ENCODE data around the gene PRLHR.
A peak's percentile ranks its signal among the peaks of the same experiment; 100 is the strongest.
"Not testable (repeated sequence)": the region's sequence is repeated elsewhere in the genome, so short reads cannot be mapped to it uniquely, and the experiment has no call there.

Gene PRLHR

GRCh38 chr10:118595598-118596425 is at the start of gene PRLHR:
Gene PRLHR, minus strand, starts transcription at chr10:118595648. Its CDS starts 404 bp downstream, at chr10:118595244.
- DNase-seq (ENCODE audit: low spot score): peak; percentile 4

GRCh38 chr10:118642228-118642627 is 46.8 kb upstream of the PRLHR start:
- no peak for DNase-seq (ENCODE audit: low spot score)

- DNase-seq (ENCODE audit: low spot score): no peak
These were observed 43.2 kb upstream of the PRLHR start for GRCh38 chr10:118638680-118639079.

GRCh38 chr10:118635674-118636402 is 40.4 kb upstream of the PRLHR start:
- no peak for DNase-seq (ENCODE audit: low spot score)

- DNase-seq (ENCODE audit: low spot score): no peak
These were observed 38.3 kb upstream of the PRLHR start for GRCh38 chr10:118633786-118634185.

- no peak for DNase-seq (ENCODE audit: low spot score)
These were observed 33.8 kb upstream of the PRLHR start for GRCh38 chr10:118629211-118629610.

- no peak for DNase-seq (ENCODE audit: low spot score)
These were observed 32.9 kb upstream of the PRLHR start for GRCh38 chr10:118628397-118628796.

- DNase-seq (ENCODE audit: low spot score): no peak
These were observed 31.5 kb upstream of the PRLHR start for GRCh38 chr10:118626953-118627352.

- DNase-seq (ENCODE audit: low spot score): no peak
These were observed 30.1 kb upstream of the PRLHR start for GRCh38 chr10:118625504-118625903.

- no peak for DNase-seq (ENCODE audit: low spot score)
These were observed 29.3 kb upstream of the PRLHR start for GRCh38 chr10:118624747-118625146.

GRCh38 chr10:118621304-118621942 is 26.0 kb upstream of the PRLHR start:
- peak; percentile 3 for DNase-seq (ENCODE audit: low spot score)

GRCh38 chr10:118613863-118614262 is 18.4 kb upstream of the PRLHR start:
- DNase-seq (ENCODE audit: low spot score): not testable (repeated sequence)

- no peak for DNase-seq (ENCODE audit: low spot score)
These were observed 15.1 kb upstream of the PRLHR start for GRCh38 chr10:118610577-118610976.

- no peak for DNase-seq (ENCODE audit: low spot score)
These were observed 12.4 kb upstream of the PRLHR start for GRCh38 chr10:118607768-118608354.

GRCh38 chr10:118605694-118606093 is 10.2 kb upstream of the PRLHR start:
- no peak for DNase-seq (ENCODE audit: low spot score)

GRCh38 chr10:118596426-118597124 is 1.1 kb upstream of the PRLHR start:
- DNase-seq (ENCODE audit: low spot score): no peak

- DNase-seq (ENCODE audit: low spot score): no peak
These were observed 406 bp downstream of the PRLHR start for GRCh38 chr10:118595064-118595420.

- DNase-seq (ENCODE audit: low spot score): peak; percentile 42
These were observed 920 bp downstream of the PRLHR start for GRCh38 chr10:118594392-118595063.

GRCh38 chr10:118592675-118593330 is 2.6 kb downstream of the PRLHR start:
- no peak for DNase-seq (ENCODE audit: low spot score)

- DNase-seq (ENCODE audit: low spot score): peak; percentile 19
These were observed 5.1 kb downstream of the PRLHR start for GRCh38 chr10:118590334-118590733.

Measured in kidney tubule cell (primary cell).